ENCODE measurements around the gene PCK2. TPM values are rescaled to one million over a fixed set of nuclear protein-coding genes. Genes with fewer than 3 reads are reported as not detected.

The PCK2 gene
- total and polyA plus RNA-seq, 2 of the 13 experiments (the other 11 are each of a cell fraction or from before 2014, with no cell fraction given), result 129 to 272 TPM

GRCh38 chr14:24114532-24115421, 20.7 kb downstream of the PCK2 start, which contains the start of the genes DCAF11 and NRL (continued):
- peak; percentile 99 for TF ChIP-seq ZNF280D (CRISPR knock-in tag; IDR thresholded peaks at IDR 0.05)
- TF ChIP-seq LCORL (IDR thresholded peaks at IDR 0.05), result no peak
- no peak for TF ChIP-seq LCORL (CRISPR knock-in tag; IDR thresholded peaks at IDR 0.05)
- TF ChIP-seq MIER3 (CRISPR knock-in tag; IDR thresholded peaks at IDR 0.05; ENCODE audit: borderline replicate concordance), result peak; percentile 88; the same call in 1 of the 2 replicates
- peak; percentile 99 for TF ChIP-seq SP5 (CRISPR knock-in tag; IDR thresholded peaks at IDR 0.05; ENCODE audit: borderline replicate concordance, low read depth)
- TF ChIP-seq TCF7 (IDR thresholded peaks at IDR 0.05; ENCODE audit: low read depth), result no peak
- TF ChIP-seq ZNF7 (CRISPR knock-in tag; IDR thresholded peaks at IDR 0.05), result peak; percentile 58; the same call in 1 of the 2 replicates
- no peak for TF ChIP-seq ZNF234 (CRISPR knock-in tag; conservative IDR thresholded peaks at IDR 0.05)
- TF ChIP-seq TRAFD1 (CRISPR knock-in tag; IDR thresholded peaks at IDR 0.05; ENCODE audit: borderline replicate concordance), result peak; percentile 90; the same call in 1 of the 2 replicates
- TF ChIP-seq DNMT3B (CRISPR knock-in tag; conservative IDR thresholded peaks at IDR 0.05), result peak; percentile 59; the same call in 1 of the 2 replicates
- peak; percentile 91 for TF ChIP-seq FOXJ3 (CRISPR knock-in tag; IDR thresholded peaks at IDR 0.05; ENCODE audit: borderline replicate concordance)
- no peak for TF ChIP-seq ATF4 (CRISPR knock-in tag; IDR thresholded peaks at IDR 0.05)
- no peak; the same call in 1 of the 2 replicates for TF ChIP-seq NFE2L2 (IDR thresholded peaks at IDR 0.05; ENCODE audit: low read length)
- peak; percentile 95; the same call in 1 of the 2 replicates for TF ChIP-seq ZFP41 (CRISPR knock-in tag; IDR thresholded peaks at IDR 0.05; ENCODE audit: borderline replicate concordance)
- TF ChIP-seq ZNF460 (CRISPR knock-in tag; IDR thresholded peaks at IDR 0.05; ENCODE audit: borderline replicate concordance), result no peak
- TF ChIP-seq NFYC (CRISPR knock-in tag; IDR thresholded peaks at IDR 0.05), result peak; percentile 94
- peak; percentile 90 for TF ChIP-seq ZNF800 (CRISPR knock-in tag; IDR thresholded peaks at IDR 0.05)
- TF ChIP-seq TIGD3 (CRISPR knock-in tag; IDR thresholded peaks at IDR 0.05; ENCODE audit: borderline replicate concordance), result peak; percentile 94
